ENCODE results near the gene TTLL10.

DNA sequence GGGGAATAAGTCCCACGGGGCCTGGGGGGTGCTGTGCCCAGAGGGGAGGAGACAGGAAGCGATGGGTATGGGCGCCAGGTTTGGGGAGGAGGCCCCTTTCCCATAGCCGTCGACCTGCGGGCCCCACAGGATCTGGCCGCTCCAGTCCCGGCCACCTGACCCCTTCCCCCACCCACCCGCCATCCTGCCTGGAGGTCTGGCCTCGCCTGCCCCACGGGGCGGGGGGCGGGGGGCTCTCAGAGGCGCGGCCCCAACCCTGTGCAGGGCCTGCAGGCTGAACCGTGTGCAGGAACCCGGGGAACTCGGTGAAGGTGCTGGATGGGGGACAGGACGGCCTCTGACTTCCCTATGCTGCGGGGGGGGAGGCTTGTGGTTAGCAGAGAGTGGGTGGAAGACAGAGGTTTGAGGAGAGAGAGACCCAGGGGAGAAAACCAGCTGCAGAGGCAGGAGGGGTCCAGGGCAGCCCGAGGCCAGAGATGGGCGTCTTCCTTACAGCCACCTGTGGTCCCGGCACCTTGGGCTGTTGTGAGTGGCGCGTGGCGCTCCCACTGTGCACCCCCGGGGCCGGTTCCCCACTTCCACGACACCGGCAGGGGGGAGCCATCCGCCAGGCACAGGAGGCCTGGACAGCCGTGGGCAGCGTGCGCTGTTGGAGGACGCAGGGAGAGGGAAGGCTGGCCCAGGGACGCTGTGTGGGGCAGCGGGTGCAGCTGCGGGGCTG, 35.2 kb downstream of the TTLL10 start:
- TF ChIP-seq, protein P1, sequence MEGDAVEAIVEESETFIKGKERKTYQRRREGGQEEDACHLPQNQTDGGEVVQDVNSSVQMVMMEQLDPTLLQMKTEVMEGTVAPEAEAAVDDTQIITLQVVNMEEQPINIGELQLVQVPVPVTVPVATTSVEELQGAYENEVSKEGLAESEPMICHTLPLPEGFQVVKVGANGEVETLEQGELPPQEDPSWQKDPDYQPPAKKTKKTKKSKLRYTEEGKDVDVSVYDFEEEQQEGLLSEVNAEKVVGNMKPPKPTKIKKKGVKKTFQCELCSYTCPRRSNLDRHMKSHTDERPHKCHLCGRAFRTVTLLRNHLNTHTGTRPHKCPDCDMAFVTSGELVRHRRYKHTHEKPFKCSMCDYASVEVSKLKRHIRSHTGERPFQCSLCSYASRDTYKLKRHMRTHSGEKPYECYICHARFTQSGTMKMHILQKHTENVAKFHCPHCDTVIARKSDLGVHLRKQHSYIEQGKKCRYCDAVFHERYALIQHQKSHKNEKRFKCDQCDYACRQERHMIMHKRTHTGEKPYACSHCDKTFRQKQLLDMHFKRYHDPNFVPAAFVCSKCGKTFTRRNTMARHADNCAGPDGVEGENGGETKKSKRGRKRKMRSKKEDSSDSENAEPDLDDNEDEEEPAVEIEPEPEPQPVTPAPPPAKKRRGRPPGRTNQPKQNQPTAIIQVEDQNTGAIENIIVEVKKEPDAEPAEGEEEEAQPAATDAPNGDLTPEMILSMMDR (IDR thresholded peaks at IDR 0.05; ENCODE audit: poor library complexity, severe bottlenecking), result no peak
- TF ChIP-seq EP300 (conservative IDR thresholded peaks at IDR 0.05; ENCODE audit: poor library complexity, severe bottlenecking) (no peak), EZH2 (IDR thresholded peaks at IDR 0.05; ENCODE audit: borderline replicate concordance, insufficient read depth, low read length, poor library complexity, severe bottlenecking) (no peak), POLR2AphosphoS5 (IDR thresholded peaks at IDR 0.05) (no peak), RAD21 (conservative IDR thresholded peaks at IDR 0.05) (no peak), TAF1 (IDR thresholded peaks at IDR 0.05; ENCODE audit: low read depth) (no peak), MXI1 (conservative IDR thresholded peaks at IDR 0.05; ENCODE audit: poor library complexity, severe bottlenecking) (no peak), SMC3 (conservative IDR thresholded peaks at IDR 0.05; ENCODE audit: poor library complexity) (no peak)
- TF ChIP-seq, protein P2, sequence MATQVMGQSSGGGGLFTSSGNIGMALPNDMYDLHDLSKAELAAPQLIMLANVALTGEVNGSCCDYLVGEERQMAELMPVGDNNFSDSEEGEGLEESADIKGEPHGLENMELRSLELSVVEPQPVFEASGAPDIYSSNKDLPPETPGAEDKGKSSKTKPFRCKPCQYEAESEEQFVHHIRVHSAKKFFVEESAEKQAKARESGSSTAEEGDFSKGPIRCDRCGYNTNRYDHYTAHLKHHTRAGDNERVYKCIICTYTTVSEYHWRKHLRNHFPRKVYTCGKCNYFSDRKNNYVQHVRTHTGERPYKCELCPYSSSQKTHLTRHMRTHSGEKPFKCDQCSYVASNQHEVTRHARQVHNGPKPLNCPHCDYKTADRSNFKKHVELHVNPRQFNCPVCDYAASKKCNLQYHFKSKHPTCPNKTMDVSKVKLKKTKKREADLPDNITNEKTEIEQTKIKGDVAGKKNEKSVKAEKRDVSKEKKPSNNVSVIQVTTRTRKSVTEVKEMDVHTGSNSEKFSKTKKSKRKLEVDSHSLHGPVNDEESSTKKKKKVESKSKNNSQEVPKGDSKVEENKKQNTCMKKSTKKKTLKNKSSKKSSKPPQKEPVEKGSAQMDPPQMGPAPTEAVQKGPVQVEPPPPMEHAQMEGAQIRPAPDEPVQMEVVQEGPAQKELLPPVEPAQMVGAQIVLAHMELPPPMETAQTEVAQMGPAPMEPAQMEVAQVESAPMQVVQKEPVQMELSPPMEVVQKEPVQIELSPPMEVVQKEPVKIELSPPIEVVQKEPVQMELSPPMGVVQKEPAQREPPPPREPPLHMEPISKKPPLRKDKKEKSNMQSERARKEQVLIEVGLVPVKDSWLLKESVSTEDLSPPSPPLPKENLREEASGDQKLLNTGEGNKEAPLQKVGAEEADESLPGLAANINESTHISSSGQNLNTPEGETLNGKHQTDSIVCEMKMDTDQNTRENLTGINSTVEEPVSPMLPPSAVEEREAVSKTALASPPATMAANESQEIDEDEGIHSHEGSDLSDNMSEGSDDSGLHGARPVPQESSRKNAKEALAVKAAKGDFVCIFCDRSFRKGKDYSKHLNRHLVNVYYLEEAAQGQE (IDR thresholded peaks at IDR 0.05; ENCODE audit: borderline replicate concordance), result no peak
